H9 (cell line): ENCODE data around the gene NUP155. TPM values are rescaled to one million over a fixed set of nuclear protein-coding genes. Genes with fewer than 3 reads are reported as not detected.

ENCODE experiments used
- DNase-seq: peaks from one replicate; pipeline ENCODE4 v3.0.0-alpha.2; 2017
- H2AFZ ChIP-seq: one replicate; pipeline ENCODE4 v1.6.1; 2013; ENCODE audit warnings: mild to moderate bottlenecking, low read length, control low read depth, moderate library complexity
- H2AK5ac ChIP-seq: 2 replicates; pipeline ENCODE4 v1.6.1; 2013; ENCODE audit warnings: low read length, control low read depth, mixed read lengths; ENCODE audit not compliant: insufficient read length
- H2BK120ac ChIP-seq: one replicate; pipeline ENCODE4 v1.6.1; 2013; ENCODE audit warnings: low read depth, mild to moderate bottlenecking, low read length, control low read depth, inconsistent platforms; ENCODE audit not compliant: poor library complexity, severe bottlenecking
- H2BK12ac ChIP-seq: 2 replicates; pipeline ENCODE4 v1.6.1; 2013; ENCODE audit warnings: low read length, control low read depth, mixed read lengths, low read depth; ENCODE audit not compliant: insufficient read length
- H2BK15ac ChIP-seq: 2 replicates; pipeline ENCODE4 v1.6.1; 2013; ENCODE audit warnings: low read depth, low read length, control low read depth
- H2BK20ac ChIP-seq: one replicate; pipeline ENCODE4 v1.6.1; 2013; ENCODE audit warnings: low read depth, mild to moderate bottlenecking, low read length, control low read depth, inconsistent platforms; ENCODE audit not compliant: poor library complexity, severe bottlenecking
- H2BK5ac ChIP-seq: 2 replicates; pipeline ENCODE4 v1.6.1; 2013; ENCODE audit warnings: low read length, control low read depth, mixed read lengths; ENCODE audit not compliant: insufficient read length
- H3K14ac ChIP-seq: 2 replicates; pipeline ENCODE4 v1.6.1; 2013; ENCODE audit warnings: low read length, control low read depth; ENCODE audit not compliant: insufficient read depth
- H3K18ac ChIP-seq: 2 replicates; pipeline ENCODE4 v1.6.1; 2013; ENCODE audit warnings: low read depth, mild to moderate bottlenecking, mixed read lengths, low read length, control low read depth; ENCODE audit not compliant: insufficient read length
- H3K23ac ChIP-seq: 2 replicates; pipeline ENCODE4 v1.6.1; 2013; ENCODE audit warnings: low read length, control low read depth, mixed read lengths, low read depth; ENCODE audit not compliant: insufficient read length
- H3K23me2 ChIP-seq: 2 replicates; pipeline ENCODE4 v1.6.1; 2013; ENCODE audit warnings: low read depth, mild to moderate bottlenecking, mixed read lengths, low read length, control low read depth; ENCODE audit not compliant: insufficient read length, poor library complexity, severe bottlenecking
- H3K27ac ChIP-seq: 2 replicates; pipeline ENCODE4 v1.5.1; 2013; ENCODE audit warnings: low read length, control low read depth, mixed read lengths, low read depth; ENCODE audit not compliant: insufficient read length
- H3K27me3 ChIP-seq: 2 replicates; pipeline ENCODE4 v1.6.1; 2013; ENCODE audit warnings: low read length, control low read depth, inconsistent platforms; ENCODE audit not compliant: insufficient read depth
- H3K4ac ChIP-seq: 2 replicates; pipeline ENCODE4 v1.6.1; 2013; ENCODE audit warnings: low read depth, mild to moderate bottlenecking, control low read depth, inconsistent platforms, low read length, moderate library complexity
- H3K4me1 ChIP-seq: 2 replicates; pipeline ENCODE4 v1.6.1; 2013; ENCODE audit warnings: low read length, control low read depth, inconsistent platforms; ENCODE audit not compliant: insufficient read depth
- H3K4me2 ChIP-seq: 2 replicates; pipeline ENCODE4 v1.6.1; 2013; ENCODE audit warnings: low read length, control low read depth, mixed read lengths; ENCODE audit not compliant: insufficient read length, insufficient read depth
- H3K56ac ChIP-seq: 2 replicates; pipeline ENCODE4 v1.6.1; 2013; ENCODE audit warnings: low read depth, mild to moderate bottlenecking, mixed read lengths, low read length, control low read depth; ENCODE audit not compliant: insufficient read length
- H3K79me1 ChIP-seq: 2 replicates; pipeline ENCODE4 v1.6.1; 2013; ENCODE audit warnings: low read depth, mild to moderate bottlenecking, moderate library complexity, low read length, control low read depth, inconsistent platforms; ENCODE audit not compliant: insufficient read depth, poor library complexity, severe bottlenecking
- H3K79me2 ChIP-seq: 2 replicates; pipeline ENCODE4 v1.6.1; 2013; ENCODE audit warnings: low read length, control low read depth, inconsistent platforms; ENCODE audit not compliant: insufficient read depth
- H3K9ac ChIP-seq: 2 replicates; pipeline ENCODE4 v1.6.1; 2013; ENCODE audit warnings: low read length, control low read depth, mixed read lengths; ENCODE audit not compliant: insufficient read length; ENCODE audit errors: extremely low read depth
- H3K9me3 ChIP-seq: one replicate; pipeline ENCODE4 v1.6.1; 2013; ENCODE audit warnings: low read depth, low read length, inconsistent platforms; ENCODE audit not compliant: control insufficient read depth
- H3T11ph ChIP-seq: one replicate; pipeline ENCODE4 v1.6.1; 2013; ENCODE audit warnings: mild to moderate bottlenecking, low read length, control low read depth, inconsistent platforms
- H4K20me1 ChIP-seq: one replicate; pipeline ENCODE4 v1.6.1; 2013; ENCODE audit not compliant: control insufficient read depth, insufficient read length, insufficient read depth
- H4K5ac ChIP-seq: 2 replicates; pipeline ENCODE4 v1.6.1; 2013; ENCODE audit warnings: low read depth, mild to moderate bottlenecking, mixed read lengths, low read length, control low read depth; ENCODE audit not compliant: insufficient read length
- H4K8ac ChIP-seq: replicated peaks from 2 replicates; pipeline ENCODE4 v1.6.1; 2013; ENCODE audit warnings: low read length, control low read depth, mixed read lengths, low read depth; ENCODE audit not compliant: insufficient read length
- H4K91ac ChIP-seq: 2 replicates; pipeline ENCODE4 v1.6.1; 2013; ENCODE audit warnings: low read depth, mild to moderate bottlenecking, moderate library complexity, mixed read lengths, low read length, control low read depth; ENCODE audit not compliant: insufficient read length
- H3K27ac Mint-ChIP-seq, 3 experiments: 2 replicates in 2 of 3; 3 replicates in 1 of 3; pipeline ENCODE4 v1.8.0; 2020 to 2021; ENCODE audit warnings: mixed read lengths in 3 of 3, mild to moderate bottlenecking in 1 of 3, moderate library complexity in 1 of 3
- H3K27me3 Mint-ChIP-seq: 2 replicates; pipeline ENCODE4 v1.8.0; 2021; ENCODE audit warnings: low read depth, mild to moderate bottlenecking, moderate library complexity, mixed read lengths
- H3K36me3 Mint-ChIP-seq, 3 experiments: 2 replicates in 2 of 3; 3 replicates in 1 of 3; pipeline ENCODE4 v1.8.0; 2020 to 2021; ENCODE audit warnings: low read depth in 3 of 3, mixed read lengths in 3 of 3; ENCODE audit not compliant: insufficient read depth in 1 of 3
- H3K4me1 Mint-ChIP-seq, 2 experiments: 2 replicates each; pipeline ENCODE4 v1.8.0; 2020; ENCODE audit warnings: mixed read lengths in 2 of 2
- H3K4me3 Mint-ChIP-seq, 2 experiments: 2 replicates in 1 of 2; 3 replicates in 1 of 2; pipeline ENCODE4 v1.8.0; 2020 to 2021; ENCODE audit warnings: mild to moderate bottlenecking in 2 of 2, mixed read lengths in 2 of 2, moderate library complexity in 1 of 2
- H3K9me3 Mint-ChIP-seq, 2 experiments: 2 replicates in 1 of 2; 3 replicates in 1 of 2; pipeline ENCODE4 v1.8.0; 2020; ENCODE audit warnings: mild to moderate bottlenecking in 2 of 2, mixed read lengths in 2 of 2, moderate library complexity in 1 of 2
- CTCF ChIP-seq: fragments of 200-600 bp; sonication (generic); conservative IDR thresholded peaks from 3 replicates; pipeline ENCODE4 v1.8.0; 2021; ENCODE audit warnings: antibody characterized with exemption, mild to moderate bottlenecking
- WGBS: extraction: QIAGEN DNeasy Blood & Tissue Kit; methylation state at CpG from one replicate; pipeline ENCODE4 v1.1.7; 2013; ENCODE audit warnings: missing lambda C conversion rate, low lambda C conversion rate, mixed read lengths; ENCODE audit not compliant: insufficient read length; ENCODE audit errors: extremely low coverage; 5-methylcytosine and 5-hydroxymethylcytosine counted together
- total RNA-seq: library from RNA; stranded (reverse); gene quantifications from 2 replicates; pipeline ENCODE4 v1.2.1, GENCODE V29; 2021

NUP155 gene
- total RNA-seq, 1 experiment from 2014 or later, result 82.4 TPM

DNA sequence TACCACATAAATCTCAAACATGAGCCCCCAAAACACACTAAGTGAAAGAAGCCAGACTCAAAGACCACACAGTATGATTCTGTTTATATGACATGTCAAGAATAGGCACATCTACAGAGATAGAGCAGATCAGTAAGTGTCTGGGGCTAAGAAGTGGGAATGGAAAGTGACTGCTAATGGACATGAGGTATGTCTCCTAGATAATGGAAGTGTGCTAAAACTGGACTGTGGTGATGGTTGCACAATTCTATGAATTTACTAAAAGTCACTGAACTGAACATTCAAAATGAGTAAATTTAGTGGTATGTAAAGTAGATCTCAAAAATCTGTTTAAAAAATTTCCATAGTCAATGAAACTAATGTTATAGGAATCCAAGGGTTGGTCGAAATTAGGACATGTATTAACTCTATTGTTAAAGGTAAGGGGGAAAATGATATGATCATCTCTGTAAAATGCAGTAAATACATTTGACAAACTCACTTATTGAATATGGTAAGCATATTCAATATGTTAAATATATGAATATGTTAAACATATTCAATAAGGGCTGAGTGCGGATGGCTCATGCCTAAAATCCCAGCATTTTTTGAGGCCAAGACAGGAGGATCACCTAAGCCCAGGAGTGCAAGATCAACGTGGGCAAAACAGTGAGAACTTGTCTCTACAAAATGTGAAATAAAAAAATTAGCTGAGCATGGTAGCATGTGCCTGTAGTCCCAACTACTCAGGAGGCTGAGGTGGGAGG, 51.7 kb downstream of the NUP155 start:
- H2BK15ac ChIP-seq, result no peak overlapping the region
- no peaks in the 10 kb centered on the region for H4K20me1 ChIP-seq
- H3K23ac ChIP-seq, result no peak overlapping the region
- no peak overlapping the region for H4K5ac ChIP-seq
- H3K23me2 ChIP-seq, result no peaks in the 10 kb centered on the region
- Mint-ChIP-seq H3K9me3 (no peaks in the 10 kb centered on the region), H3K36me3 (peaks cover 30 to 86% (median 75%) of the 10 kb centered on the region in 3 experiments; a peak in 6 of 7 replicates), H3K4me3 (no peak overlapping the region), H3K4me1 (no peaks in the 10 kb centered on the region), H3K27me3 (no peaks in the 10 kb centered on the region), H3K27ac (no peak overlapping the region)
- DNase-seq, result no peak
- no peaks in the 10 kb centered on the region for H3K27me3 ChIP-seq
- H3K79me1 ChIP-seq, result no peaks in the 10 kb centered on the region
- no peak overlapping the region for H3K27ac ChIP-seq
- no peak overlapping the region for H2BK5ac ChIP-seq
- H4K91ac ChIP-seq, result no peak overlapping the region
- H4K8ac ChIP-seq, result no peak overlapping the region
- H3K18ac ChIP-seq, result no peak overlapping the region
- no peak overlapping the region for H3K56ac ChIP-seq
- H3K79me2 ChIP-seq, result no peaks in the 10 kb centered on the region
- H3T11ph ChIP-seq, result no peak overlapping the region
- H2AK5ac ChIP-seq, result no peak overlapping the region
- no peak overlapping the region for H3K4ac ChIP-seq
- no peak overlapping the region for H2BK120ac ChIP-seq
- no peak overlapping the region for H2BK12ac ChIP-seq
- H3K9me3 ChIP-seq, result no peaks in the 10 kb centered on the region
- no peak overlapping the region for H2BK20ac ChIP-seq
- H3K4me2 ChIP-seq, result no peak overlapping the region
- H3K4me1 ChIP-seq, result no peaks in the 10 kb centered on the region
- H2AFZ ChIP-seq, result no peak overlapping the region
- H3K9ac ChIP-seq, result no peak overlapping the region
- no peak overlapping the region for H3K14ac ChIP-seq
- WGBS, result no CpG with 5 or more reads among the region's 3 CpGs
- TF ChIP-seq CTCF, result no peak
